Tibial nerve (tissue), 4 donors: ENCODE data around the gene OR10G2.

Source experiments
- CTCF ChIP-seq, 5 experiments: fragments of 200-600 bp in 3 of 5; fragments of 450-650 bp in 2 of 5; sonication (generic) in 3 of 5; IDR thresholded peaks; one replicate each; pipeline ENCODE4 v1.5.1; 2016 to 2019; ENCODE audit warnings: antibody characterized with exemption in 5 of 5, mild to moderate bottlenecking in 3 of 5, moderate library complexity in 2 of 5
- EP300 ChIP-seq, 2 donors: sonication (generic); formaldehyde crosslinking; IDR thresholded peaks; one replicate each; pipeline ENCODE4 v1.6.1; 2017; ENCODE audit warnings: antibody characterized with exemption in 2 of 2, mild to moderate bottlenecking in 1 of 2
- POLR2A ChIP-seq, 2 donors: fragments of 450-650 bp; IDR thresholded peaks; one replicate each; pipeline ENCODE4 v1.6.1; 2017; ENCODE audit warnings: antibody characterized with exemption in 2 of 2, mild to moderate bottlenecking in 2 of 2, moderate library complexity in 2 of 2

GRCh38 chr14:21669284-21669683 lies 34.5 kb upstream of the OR10G2 start:
- no peak for TF ChIP-seq POLR2A (IDR thresholded peaks at IDR 0.05)
- no peak for TF ChIP-seq CTCF (IDR thresholded peaks at IDR 0.05)
- TF ChIP-seq EP300 (IDR thresholded peaks at IDR 0.05) = no peak
